Type B pancreatic cell (in vitro differentiated cells): ENCODE measurements around the gene ANKRD16. TPM values are rescaled to one million over a fixed set of nuclear protein-coding genes. Genes with fewer than 3 reads are reported as not detected.
"Not testable (repeated sequence)": the region's sequence is repeated elsewhere in the genome, so short reads cannot be mapped to it uniquely, and the experiment has no call there.

Source experiments
- DNase-seq: peaks from one replicate; pipeline ENCODE4 v3.0.0; 2021; ENCODE audit warnings: mixed read lengths; ENCODE audit not compliant: unreplicated experiment; ENCODE audit errors: extremely low spot score
- H3K27ac Mint-ChIP-seq: 2 replicates; pipeline ENCODE4 v1.8.0; 2021; ENCODE audit warnings: mild to moderate bottlenecking, mixed read lengths
- H3K27me3 Mint-ChIP-seq: 2 replicates; pipeline ENCODE4 v1.8.0; 2021; ENCODE audit warnings: mixed read lengths
- H3K36me3 Mint-ChIP-seq: 2 replicates; pipeline ENCODE4 v1.8.0; 2021; ENCODE audit warnings: mixed read lengths
- H3K4me1 Mint-ChIP-seq: one replicate; pipeline ENCODE4 v1.8.0; 2021; ENCODE audit warnings: mixed read lengths; ENCODE audit not compliant: unreplicated experiment
- H3K4me3 Mint-ChIP-seq: 2 replicates; pipeline ENCODE4 v1.8.0; 2021; ENCODE audit warnings: mild to moderate bottlenecking, mixed read lengths
- H3K9me3 Mint-ChIP-seq: 2 replicates; pipeline ENCODE4 v1.8.0; 2021; ENCODE audit warnings: mixed read lengths
- total RNA-seq: library from RNA; stranded (reverse); gene quantifications from 2 replicates; pipeline ENCODE4 v1.2.1, GENCODE V29; 2021; ENCODE audit warnings: low replicate concordance
- TF ChIP-seq, protein P1 (sequence below): fragments of 200-600 bp; sonication (generic); conservative IDR thresholded peaks from 2 replicates; pipeline ENCODE4 v1.5.0; 2021; ENCODE audit warnings: antibody characterized with exemption, mild to moderate bottlenecking

Gene ANKRD16
- total RNA-seq, 1 donor from 2014 or later, result 15.3 TPM

GRCh38 chr10:5888351-5888750 is 1.3 kb downstream of the ANKRD16 start:
- peak overlapping the region; percentile 93 for H3K4me3 Mint-ChIP-seq
- no peak for DNase-seq
- H3K9me3 Mint-ChIP-seq, result no peaks in the 10 kb centered on the region
- peak overlapping the region; percentile 82 for H3K27ac Mint-ChIP-seq
- TF ChIP-seq, protein P1, sequence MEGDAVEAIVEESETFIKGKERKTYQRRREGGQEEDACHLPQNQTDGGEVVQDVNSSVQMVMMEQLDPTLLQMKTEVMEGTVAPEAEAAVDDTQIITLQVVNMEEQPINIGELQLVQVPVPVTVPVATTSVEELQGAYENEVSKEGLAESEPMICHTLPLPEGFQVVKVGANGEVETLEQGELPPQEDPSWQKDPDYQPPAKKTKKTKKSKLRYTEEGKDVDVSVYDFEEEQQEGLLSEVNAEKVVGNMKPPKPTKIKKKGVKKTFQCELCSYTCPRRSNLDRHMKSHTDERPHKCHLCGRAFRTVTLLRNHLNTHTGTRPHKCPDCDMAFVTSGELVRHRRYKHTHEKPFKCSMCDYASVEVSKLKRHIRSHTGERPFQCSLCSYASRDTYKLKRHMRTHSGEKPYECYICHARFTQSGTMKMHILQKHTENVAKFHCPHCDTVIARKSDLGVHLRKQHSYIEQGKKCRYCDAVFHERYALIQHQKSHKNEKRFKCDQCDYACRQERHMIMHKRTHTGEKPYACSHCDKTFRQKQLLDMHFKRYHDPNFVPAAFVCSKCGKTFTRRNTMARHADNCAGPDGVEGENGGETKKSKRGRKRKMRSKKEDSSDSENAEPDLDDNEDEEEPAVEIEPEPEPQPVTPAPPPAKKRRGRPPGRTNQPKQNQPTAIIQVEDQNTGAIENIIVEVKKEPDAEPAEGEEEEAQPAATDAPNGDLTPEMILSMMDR, result no peak
- H3K4me1 Mint-ChIP-seq, result peaks cover 45% of the 10 kb centered on the region
- H3K36me3 Mint-ChIP-seq, result peaks cover 17% of the 10 kb centered on the region
- no peaks in the 10 kb centered on the region for H3K27me3 Mint-ChIP-seq

DNA sequence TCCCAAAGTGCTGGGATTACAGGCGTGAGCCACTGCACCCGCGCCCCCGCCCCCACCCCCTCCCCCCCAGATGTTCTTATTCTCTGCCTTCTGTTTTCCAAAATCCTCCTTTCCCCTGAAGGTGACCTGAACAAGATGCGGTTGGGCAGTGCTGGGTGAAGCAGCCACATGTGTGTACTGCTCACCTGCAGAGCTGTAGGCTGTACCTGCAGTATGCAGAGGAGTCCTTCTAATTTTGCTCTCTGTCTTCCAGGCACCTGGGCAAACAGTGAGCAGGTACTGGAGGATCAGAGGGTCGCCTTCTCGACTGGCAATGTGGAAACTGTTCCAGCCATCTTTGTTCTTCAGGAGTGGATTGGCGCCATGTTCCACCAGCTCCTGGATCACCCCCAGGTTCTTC is 2.1 kb downstream of the ANKRD16 start:
- H3K4me3 Mint-ChIP-seq, result peak overlapping the region; percentile 93
- no peaks in the 10 kb centered on the region for H3K9me3 Mint-ChIP-seq
- peaks cover 45% of the 10 kb centered on the region for H3K4me1 Mint-ChIP-seq
- H3K36me3 Mint-ChIP-seq, result peaks cover 20% of the 10 kb centered on the region
- no peak for DNase-seq
- no peak overlapping the region for H3K27ac Mint-ChIP-seq
- TF ChIP-seq, protein P1, result no peak
- no peaks in the 10 kb centered on the region for H3K27me3 Mint-ChIP-seq

GRCh38 chr10:5887029-5887428 is 2.7 kb downstream of the ANKRD16 start:
- Mint-ChIP-seq H3K4me1 (peaks cover 39% of the 10 kb centered on the region), H3K9me3 (no peaks in the 10 kb centered on the region), H3K36me3 (peaks cover 24% of the 10 kb centered on the region), H3K4me3 (peak overlapping the region; percentile 72), H3K27me3 (no peaks in the 10 kb centered on the region), H3K27ac (no peak overlapping the region)
- TF ChIP-seq, protein P1, result no peak
- DNase-seq, result no peak

- H3K36me3 Mint-ChIP-seq, result peaks cover 21% of the 10 kb centered on the region
- H3K27ac Mint-ChIP-seq, result no peak overlapping the region
- peaks cover 27% of the 10 kb centered on the region for H3K4me1 Mint-ChIP-seq
- H3K9me3 Mint-ChIP-seq, result no peaks in the 10 kb centered on the region
- H3K27me3 Mint-ChIP-seq, result no peaks in the 10 kb centered on the region
- no peak for DNase-seq
- H3K4me3 Mint-ChIP-seq, result no peak overlapping the region
- TF ChIP-seq, protein P1, result no peak
Observed at GRCh38 chr10:5885619-5886018, 4.1 kb downstream of the ANKRD16 start.

DNA sequence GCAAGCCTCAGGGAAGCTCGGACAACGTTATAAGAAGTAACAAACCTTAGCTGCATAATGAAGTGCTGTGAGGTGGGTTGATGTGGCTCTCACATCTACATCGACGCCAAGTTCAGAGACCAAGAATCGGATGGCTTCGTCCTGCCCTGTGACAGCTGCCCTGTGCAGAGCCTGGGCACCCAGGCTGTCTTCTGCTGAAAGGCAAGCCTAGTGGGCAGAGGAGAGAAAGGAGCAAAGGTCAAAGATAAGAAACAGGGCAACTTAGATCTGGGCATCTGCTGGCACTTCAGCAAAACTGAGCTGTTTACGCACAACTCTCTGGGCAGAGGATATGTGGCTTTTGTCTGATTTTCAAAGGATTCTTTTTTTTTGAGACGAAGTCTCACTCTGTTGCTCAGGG is 6.7 kb downstream of the ANKRD16 start:
- no peak overlapping the region for H3K27ac Mint-ChIP-seq
- H3K4me3 Mint-ChIP-seq, result no peak overlapping the region
- no peaks in the 10 kb centered on the region for H3K9me3 Mint-ChIP-seq
- no peak for DNase-seq
- H3K36me3 Mint-ChIP-seq, result peaks cover 17% of the 10 kb centered on the region
- H3K27me3 Mint-ChIP-seq, result no peaks in the 10 kb centered on the region
- peaks cover 17% of the 10 kb centered on the region for H3K4me1 Mint-ChIP-seq
- TF ChIP-seq, protein P1, result no peak

- Mint-ChIP-seq H3K4me1 (peaks cover 13% of the 10 kb centered on the region), H3K36me3 (peaks cover 21% of the 10 kb centered on the region)
- H3K9me3 Mint-ChIP-seq, H3K27ac Mint-ChIP-seq, H3K4me3 Mint-ChIP-seq, H3K27me3 Mint-ChIP-seq, DNase-seq: not testable (repeated sequence)
Observed at GRCh38 chr10:5877041-5877440, 12.7 kb downstream of the ANKRD16 start.
